Thyroid gland (tissue), 4 donors: ENCODE data around the gene IFNAR1. TPM values are rescaled to one million over a fixed set of nuclear protein-coding genes. Genes with fewer than 3 reads are reported as not detected.
A peak's percentile ranks its signal among the peaks of the same experiment; 100 is the strongest.

Source experiments
- DNase-seq, 2 donors: peaks; one replicate each; pipeline ENCODE4 v3.0.0-alpha.2; 2019
- H3K27ac ChIP-seq, 3 donors: fragments of 200-600 bp; sonication (generic); 1 replicate in 2 of 3; 2 replicates in 1 of 3; pipeline ENCODE4 v1.5.1; 2016 to 2019; ENCODE audit warnings: mild to moderate bottlenecking in 1 of 3, moderate library complexity in 1 of 3
- H3K27me3 ChIP-seq: fragments of 200-600 bp; sonication (generic); one replicate; pipeline ENCODE4 v1.5.1; 2019
- H3K36me3 ChIP-seq, 2 donors: fragments of 200-600 bp; sonication (generic); one replicate each; pipeline ENCODE4 v1.5.1; 2016 to 2019
- H3K4me1 ChIP-seq, 2 donors: fragments of 200-600 bp; sonication (generic); one replicate each; pipeline ENCODE4 v1.5.1; 2017 to 2019
- H3K4me3 ChIP-seq, 3 donors: fragments of 200-600 bp; sonication (generic); replicated peaks in 1 of 3; 1 replicate in 2 of 3; 2 replicates in 1 of 3; pipeline ENCODE4 v1.5.1; 2016; ENCODE audit warnings: mild to moderate bottlenecking in 1 of 3
- H3K9me3 ChIP-seq: fragments of 200-600 bp; sonication (generic); one replicate; pipeline ENCODE4 v1.5.1; 2017
- CTCF ChIP-seq, 6 experiments: fragments of 200-600 bp in 3 of 6; fragments of 450-650 bp in 3 of 6; sonication (generic) in 3 of 6; IDR thresholded peaks; one replicate each; pipeline ENCODE4 v1.5.1; 2016 to 2019; ENCODE audit warnings: antibody characterized with exemption in 6 of 6, mild to moderate bottlenecking in 2 of 6, inconsistent platforms in 1 of 6, moderate library complexity in 1 of 6
- POLR2A ChIP-seq, 2 donors: fragments of 450-650 bp; IDR thresholded peaks; one replicate each; pipeline ENCODE4 v1.6.1; 2017; ENCODE audit warnings: antibody characterized with exemption in 2 of 2, mild to moderate bottlenecking in 2 of 2, moderate library complexity in 1 of 2
- WGBS, 2 donors: methylation state at CpG; one replicate each; pipeline ENCODE4 v1.1.5; 2017; 5-methylcytosine and 5-hydroxymethylcytosine counted together
- intact Hi-C: fragments of 100-400 bp; cut with DNase I; formaldehyde crosslinking; loops from one replicate; pipeline ENCODE4 v1.15.1; 2023
- total RNA-seq, 4 donors: library from RNA; depleted of rRNA; stranded (reverse); fragments of >200 nt; gene quantifications; one replicate each; pipeline ENCODE4 v1.2.3, GENCODE V29; 2016

The IFNAR1 gene
- total RNA-seq, 4 donors from 2014 or later: 37.0 to 51.2 (median 42.4) TPM

GRCh38 chr21:33394260-33394659 lies 69.5 kb downstream of the IFNAR1 start:
- Histone ChIP-seq H3K9me3 (no peaks in the 10 kb centered on the region), H3K4me3 (no peak overlapping the region), H3K27ac (no peak overlapping the region), H3K4me1 (peaks cover 6 to 9% of the 10 kb centered on the region in 2 donors), H3K36me3 (no peaks in the 10 kb centered on the region), H3K27me3 (no peaks in the 10 kb centered on the region)
- WGBS, 2 donors: 73 to 93% methylated on average over 8 of the region's 8 CpGs
- intact Hi-C loops: no loop called here
- DNase-seq: no peak
- TF ChIP-seq CTCF (IDR thresholded peaks at IDR 0.05) (no peak), POLR2A (IDR thresholded peaks at IDR 0.05) (no peak)

- H3K36me3 ChIP-seq: no peaks in the 10 kb centered on the region
- 67 to 93% methylated on average over 6 of the region's 6 CpGs for WGBS, 2 donors
- no peak overlapping the region for H3K27ac ChIP-seq
- no peak overlapping the region for H3K4me3 ChIP-seq
- no peak for DNase-seq
- intact Hi-C loops: no loop called here
- peaks cover 9 to 14% of the 10 kb centered on the region in 2 donors for H3K4me1 ChIP-seq
- no peaks in the 10 kb centered on the region for H3K9me3 ChIP-seq
- TF ChIP-seq CTCF (IDR thresholded peaks at IDR 0.05) (no peak), POLR2A (IDR thresholded peaks at IDR 0.05) (no peak)
- H3K27me3 ChIP-seq: no peaks in the 10 kb centered on the region
Observed at GRCh38 chr21:33395891-33396331, 71.1 kb downstream of the IFNAR1 start.

- TF ChIP-seq CTCF (IDR thresholded peaks at IDR 0.05) (no peak), POLR2A (IDR thresholded peaks at IDR 0.05) (no peak)
- no peaks in the 10 kb centered on the region for H3K27me3 ChIP-seq
- no peaks in the 10 kb centered on the region for H3K9me3 ChIP-seq
- WGBS, 2 donors: 73 to 87% methylated on average over 6 of the region's 6 CpGs
- H3K27ac ChIP-seq: peak overlapping the region in 2 of 3 donors; percentile 8 to 46
- no peak overlapping the region for H3K4me3 ChIP-seq
- H3K36me3 ChIP-seq: no peaks in the 10 kb centered on the region
- intact Hi-C loops: no loop called here
- no peak for DNase-seq
- peaks cover 10 to 19% of the 10 kb centered on the region in 2 donors for H3K4me1 ChIP-seq
Observed at GRCh38 chr21:33396436-33396835, 71.7 kb downstream of the IFNAR1 start.

GRCh38 chr21:33396951-33397350 lies 72.2 kb downstream of the IFNAR1 start:
- no peaks in the 10 kb centered on the region for H3K27me3 ChIP-seq

GRCh38 chr21:33397717-33398116 lies 72.9 kb downstream of the IFNAR1 start:
- peaks cover 18 to 29% of the 10 kb centered on the region in 2 donors for H3K4me1 ChIP-seq
- no peak overlapping the region for H3K4me3 ChIP-seq
- WGBS, 2 donors: 88 to 92% methylated on average over 3 of the region's 3 CpGs
- TF ChIP-seq POLR2A (IDR thresholded peaks at IDR 0.05): no peak
- TF ChIP-seq CTCF (IDR thresholded peaks at IDR 0.05): no peak
- H3K9me3 ChIP-seq: no peaks in the 10 kb centered on the region
- H3K36me3 ChIP-seq: no peaks in the 10 kb centered on the region
- H3K27ac ChIP-seq: no peak overlapping the region
- no peak for DNase-seq
- H3K27me3 ChIP-seq: no peaks in the 10 kb centered on the region
- intact Hi-C loops: no loop called here

More at GRCh38 chr21:33396951-33397350, 72.2 kb downstream of the IFNAR1 start:
- TF ChIP-seq CTCF (IDR thresholded peaks at IDR 0.05) (no peak), POLR2A (IDR thresholded peaks at IDR 0.05) (no peak)
- Histone ChIP-seq H3K27ac (peak overlapping the region in 2 of 3 donors; percentile 8 to 46), H3K4me3 (no peak overlapping the region), H3K36me3 (no peaks in the 10 kb centered on the region), H3K4me1 (peaks cover 12 to 22% of the 10 kb centered on the region in 2 donors), H3K9me3 (no peaks in the 10 kb centered on the region)
- WGBS, 2 donors: 66 to 71% methylated on average over 5 of the region's 5 CpGs
- intact Hi-C loops: no loop called here
- DNase-seq: peak in 1 of 2 donors; percentile 18
